ENCODE data around the gene PPP1R13L. TPM values are rescaled to one million over a fixed set of nuclear protein-coding genes. Genes with fewer than 3 reads are reported as not detected.
"Not testable (repeated sequence)": the region's sequence is repeated elsewhere in the genome, so short reads cannot be mapped to it uniquely, and the experiment has no call there.

The PPP1R13L gene
- total RNA-seq, 1 experiment from 2014 or later = 36.4 TPM

GRCh38 chr19:45439569-45440258, 34.8 kb upstream of the PPP1R13L start:
- H3K79me2 ChIP-seq (ENCODE audit: low read length) = no peaks in the 10 kb centered on the region
- H2AFZ ChIP-seq (ENCODE audit: low read length) = peak overlapping the region; percentile 69; the same call in 1 of the 2 replicates
- H3K4me1 ChIP-seq (ENCODE audit: insufficient read depth, low read length) = peaks cover 14% of the 10 kb centered on the region
- POLR2A ChIA-PET (ENCODE audit: unreplicated experiment) = interaction anchor here (0.6 kb wide), 1 partner anchor 16 kb away, joined by 3 read pairs; no protein-coding TSS in a partner anchor
- H3K27ac ChIP-seq (ENCODE audit: low read length) = peak overlapping the region; percentile 20; the same call in 1 of the 2 replicates
- H4K20me1 ChIP-seq (ENCODE audit: low read length) = no peaks in the 10 kb centered on the region
- intact Hi-C loops (cut with micrococcal nuclease) = loop anchor here (1.0 kb wide), 1 partner anchor 39 kb away; no protein-coding TSS in a partner anchor
- H3K4me2 ChIP-seq (ENCODE audit: low read length) = peak overlapping the region; percentile 78
- H3K27me3 ChIP-seq (ENCODE audit: low read length) = no peaks in the 10 kb centered on the region
- DNase-seq (peak; percentile 66), ATAC-seq (peak; percentile 25)
- no peak for TF ChIP-seq EZH2 (IDR thresholded peaks at IDR 0.05; ENCODE audit: low read length, unreplicated experiment)
- TF ChIP-seq, protein P1, sequence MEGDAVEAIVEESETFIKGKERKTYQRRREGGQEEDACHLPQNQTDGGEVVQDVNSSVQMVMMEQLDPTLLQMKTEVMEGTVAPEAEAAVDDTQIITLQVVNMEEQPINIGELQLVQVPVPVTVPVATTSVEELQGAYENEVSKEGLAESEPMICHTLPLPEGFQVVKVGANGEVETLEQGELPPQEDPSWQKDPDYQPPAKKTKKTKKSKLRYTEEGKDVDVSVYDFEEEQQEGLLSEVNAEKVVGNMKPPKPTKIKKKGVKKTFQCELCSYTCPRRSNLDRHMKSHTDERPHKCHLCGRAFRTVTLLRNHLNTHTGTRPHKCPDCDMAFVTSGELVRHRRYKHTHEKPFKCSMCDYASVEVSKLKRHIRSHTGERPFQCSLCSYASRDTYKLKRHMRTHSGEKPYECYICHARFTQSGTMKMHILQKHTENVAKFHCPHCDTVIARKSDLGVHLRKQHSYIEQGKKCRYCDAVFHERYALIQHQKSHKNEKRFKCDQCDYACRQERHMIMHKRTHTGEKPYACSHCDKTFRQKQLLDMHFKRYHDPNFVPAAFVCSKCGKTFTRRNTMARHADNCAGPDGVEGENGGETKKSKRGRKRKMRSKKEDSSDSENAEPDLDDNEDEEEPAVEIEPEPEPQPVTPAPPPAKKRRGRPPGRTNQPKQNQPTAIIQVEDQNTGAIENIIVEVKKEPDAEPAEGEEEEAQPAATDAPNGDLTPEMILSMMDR (conservative IDR thresholded peaks at IDR 0.05; ENCODE audit: low read depth, low read length) = peak; percentile 86
- H3K9me2 ChIP-seq (replicated peaks; ENCODE audit: low read length) = no peaks in the 10 kb centered on the region
- BruUV-seq (replicated peaks) = no TSS peak
- H3K9me3 ChIP-seq (ENCODE audit: low read length) = no peaks in the 10 kb centered on the region
- H3K9ac ChIP-seq (ENCODE audit: low read length) = peak overlapping the region; percentile 76
- no peaks in the 10 kb centered on the region for H3K36me3 ChIP-seq (ENCODE audit: low read depth, low read length)
- CTCF ChIA-PET = interaction anchor here (0.6 to 1.3 kb wide), 3 partner anchors 39 to 299 kb away, joined by 3 to 60 read pairs (median 13); no protein-coding TSS in a partner anchor
- H3K4me3 ChIP-seq (ENCODE audit: low read length) = peak overlapping the region; percentile 76
- no peaks in the 10 kb centered on the region for H3F3A ChIP-seq (ENCODE audit: low read length, unreplicated experiment)

GRCh38 chr19:45439190-45439568, 34.3 kb upstream of the PPP1R13L start:
- Histone ChIP-seq H4K20me1 (ENCODE audit: low read length) (no peaks in the 10 kb centered on the region), H3K4me3 (ENCODE audit: low read length) (peak overlapping the region; percentile 76), H2AFZ (ENCODE audit: low read length) (peak overlapping the region; percentile 69; the same call in 1 of the 2 replicates), H3K9me3 (ENCODE audit: low read length) (no peaks in the 10 kb centered on the region), H3K36me3 (ENCODE audit: low read depth, low read length) (no peaks in the 10 kb centered on the region), H3K79me2 (ENCODE audit: low read length) (no peaks in the 10 kb centered on the region), H3K27ac (ENCODE audit: low read length) (no peak overlapping the region), H3K4me1 (ENCODE audit: insufficient read depth, low read length) (peaks cover 9% of the 10 kb centered on the region), H3K9me2 (replicated peaks; ENCODE audit: low read length) (no peaks in the 10 kb centered on the region), H3K27me3 (ENCODE audit: low read length) (no peaks in the 10 kb centered on the region), H3F3A (ENCODE audit: low read length, unreplicated experiment) (no peaks in the 10 kb centered on the region), H3K4me2 (ENCODE audit: low read length) (peak overlapping the region; percentile 78; the same call in 1 of the 2 replicates), H3K9ac (ENCODE audit: low read length) (peak overlapping the region; percentile 76)
- ATAC-seq (no peak), DNase-seq (no peak)
- intact Hi-C loops (cut with micrococcal nuclease) = loop anchor here (1.0 kb wide), 1 partner anchor 39 kb away; no protein-coding TSS in a partner anchor
- ChIA-PET POLR2A (ENCODE audit: unreplicated experiment) (interaction anchor here (0.6 kb wide), 1 partner anchor 15 kb away, joined by 3 read pairs; no protein-coding TSS in a partner anchor), CTCF (interaction anchor here (0.6 to 1.3 kb wide), 3 partner anchors 40 to 298 kb away, joined by 3 to 60 read pairs (median 13); no protein-coding TSS in a partner anchor)
- no peak for TF ChIP-seq EZH2phosphoT487 (IDR thresholded peaks at IDR 0.05; ENCODE audit: borderline replicate concordance, low read length)
- TF ChIP-seq, protein P1 (conservative IDR thresholded peaks at IDR 0.05; ENCODE audit: low read depth, low read length) = no peak
- TF ChIP-seq EZH2 (IDR thresholded peaks at IDR 0.05; ENCODE audit: low read length, unreplicated experiment) = no peak
- BruUV-seq (replicated peaks) = no TSS peak

GRCh38 chr19:45437328-45437727, 32.5 kb upstream of the PPP1R13L start:
- DNase-seq (no peak), ATAC-seq (no peak)
- Histone ChIP-seq H3K4me2 (ENCODE audit: low read length) (no peak overlapping the region), H3K36me3 (ENCODE audit: low read depth, low read length) (no peaks in the 10 kb centered on the region), H2AFZ (ENCODE audit: low read length) (no peak overlapping the region), H3K9ac (ENCODE audit: low read length) (no peak overlapping the region), H3K27ac (ENCODE audit: low read length) (no peak overlapping the region), H3K27me3 (ENCODE audit: low read length) (no peaks in the 10 kb centered on the region), H3K79me2 (ENCODE audit: low read length) (no peaks in the 10 kb centered on the region), H3K4me1 (ENCODE audit: insufficient read depth, low read length) (peaks cover 4% of the 10 kb centered on the region; the same call in 1 of the 2 replicates), H3F3A (ENCODE audit: low read length, unreplicated experiment) (no peaks in the 10 kb centered on the region), H3K9me2 (replicated peaks; ENCODE audit: low read length) (no peaks in the 10 kb centered on the region), H3K9me3 (ENCODE audit: low read length) (no peaks in the 10 kb centered on the region), H4K20me1 (ENCODE audit: low read length) (no peaks in the 10 kb centered on the region), H3K4me3 (ENCODE audit: low read length) (no peak overlapping the region)
- intact Hi-C loops (cut with micrococcal nuclease) = no loop called here
- no TSS peak for BruUV-seq (replicated peaks)
- POLR2A ChIA-PET (ENCODE audit: unreplicated experiment) = no interaction called here
- TF ChIP-seq, protein P1 (conservative IDR thresholded peaks at IDR 0.05; ENCODE audit: low read depth, low read length) = no peak
- TF ChIP-seq EZH2 (IDR thresholded peaks at IDR 0.05; ENCODE audit: low read length, unreplicated experiment) (no peak), EZH2phosphoT487 (IDR thresholded peaks at IDR 0.05; ENCODE audit: borderline replicate concordance, low read length) (no peak)
- CTCF ChIA-PET = interaction anchor here (1.0 kb wide), 1 partner anchor 41 kb away, joined by 5 read pairs; no protein-coding TSS in a partner anchor

- H3K79me2 ChIP-seq (ENCODE audit: low read length); H3K4me1 ChIP-seq (ENCODE audit: insufficient read depth, low read length); H3K4me2 ChIP-seq (ENCODE audit: low read length); H2AFZ ChIP-seq (ENCODE audit: low read length); intact Hi-C loops (cut with micrococcal nuclease); ATAC-seq; H3K4me3 ChIP-seq (ENCODE audit: low read length); H3K9me2 ChIP-seq (replicated peaks; ENCODE audit: low read length); DNase-seq; CTCF ChIA-PET; BruUV-seq (replicated peaks); H3K27me3 ChIP-seq (ENCODE audit: low read length); POLR2A ChIA-PET (ENCODE audit: unreplicated experiment); H4K20me1 ChIP-seq (ENCODE audit: low read length); H3F3A ChIP-seq (ENCODE audit: low read length, unreplicated experiment); H3K36me3 ChIP-seq (ENCODE audit: low read depth, low read length); H3K9me3 ChIP-seq (ENCODE audit: low read length); H3K9ac ChIP-seq (ENCODE audit: low read length); H3K27ac ChIP-seq (ENCODE audit: low read length): not testable (repeated sequence)
Observed at GRCh38 chr19:45432543-45432942, 27.7 kb upstream of the PPP1R13L start.
